ENCODE results near the gene RPS14.
"Not testable (repeated sequence)": the region's sequence is repeated elsewhere in the genome, so short reads cannot be mapped to it uniquely, and the experiment has no call there.

The RPS14 gene

GRCh38 chr5:150443242-150444075 is 6.1 kb downstream of the RPS14 start:
- DNase-seq = no peak

GRCh38 chr5:150442699-150443080 is 6.8 kb downstream of the RPS14 start:
- DNase-seq = no peak

GRCh38 chr5:150441813-150442698 is 7.5 kb downstream of the RPS14 start:
- DNase-seq = no peak

- DNase-seq = no peak
Observed at GRCh38 chr5:150440948-150441812, 8.4 kb downstream of the RPS14 start.

GRCh38 chr5:150438873-150439546 is 10.5 kb downstream of the RPS14 start:
- no peak for DNase-seq

GRCh38 chr5:150436141-150436680 is 13.3 kb downstream of the RPS14 start:
- DNase-seq = no peak

GRCh38 chr5:150434464-150434863 is 15.1 kb downstream of the RPS14 start:
- DNase-seq = no peak

- DNase-seq = no peak
Observed at GRCh38 chr5:150431574-150431973, 18.0 kb downstream of the RPS14 start.

GRCh38 chr5:150431048-150431447 is 18.5 kb downstream of the RPS14 start:
- DNase-seq = no peak

GRCh38 chr5:150429410-150429873 is 20.1 kb downstream of the RPS14 start:
- DNase-seq = no peak

- DNase-seq = no peak
Observed at GRCh38 chr5:150428978-150429377, 20.6 kb downstream of the RPS14 start.

- DNase-seq = no peak
Observed at GRCh38 chr5:150428106-150428876, 21.2 kb downstream of the RPS14 start.

- not testable (repeated sequence) for DNase-seq
Observed at GRCh38 chr5:150426165-150426564, 23.4 kb downstream of the RPS14 start.

GRCh38 chr5:150422758-150423157 is 26.8 kb downstream of the RPS14 start:
- no peak for DNase-seq

GRCh38 chr5:150422075-150422474 is 27.5 kb downstream of the RPS14 start:
- DNase-seq = no peak

GRCh38 chr5:150419630-150420270 is 29.8 kb downstream of the RPS14 start:
- DNase-seq = no peak

- not testable (repeated sequence) for DNase-seq
Observed at GRCh38 chr5:150413902-150414790, 35.4 kb downstream of the RPS14 start.

- no peak for DNase-seq
Observed at GRCh38 chr5:150413176-150413901, 36.2 kb downstream of the RPS14 start.

Data from activated gamma-delta T cell (primary cell).